H9 (cell line): ENCODE results near the gene RPL11. TPM values are rescaled to one million over a fixed set of nuclear protein-coding genes. Genes with fewer than 3 reads are reported as not detected.
"Not testable (repeated sequence)": the region's sequence is repeated elsewhere in the genome, so short reads cannot be mapped to it uniquely, and the experiment has no call there.

Experiments
- DNase-seq: peaks from one replicate; pipeline ENCODE4 v3.0.0-alpha.2; 2017
- H2AFZ ChIP-seq: one replicate; pipeline ENCODE4 v1.6.1; 2013; ENCODE audit warnings: mild to moderate bottlenecking, low read length, control low read depth, moderate library complexity
- H2AK5ac ChIP-seq: 2 replicates; pipeline ENCODE4 v1.6.1; 2013; ENCODE audit warnings: low read length, control low read depth, mixed read lengths; ENCODE audit not compliant: insufficient read length
- H2BK120ac ChIP-seq: one replicate; pipeline ENCODE4 v1.6.1; 2013; ENCODE audit warnings: low read depth, mild to moderate bottlenecking, low read length, control low read depth, inconsistent platforms; ENCODE audit not compliant: poor library complexity, severe bottlenecking
- H2BK12ac ChIP-seq: 2 replicates; pipeline ENCODE4 v1.6.1; 2013; ENCODE audit warnings: low read length, control low read depth, mixed read lengths, low read depth; ENCODE audit not compliant: insufficient read length
- H2BK15ac ChIP-seq: 2 replicates; pipeline ENCODE4 v1.6.1; 2013; ENCODE audit warnings: low read depth, low read length, control low read depth
- H2BK20ac ChIP-seq: one replicate; pipeline ENCODE4 v1.6.1; 2013; ENCODE audit warnings: low read depth, mild to moderate bottlenecking, low read length, control low read depth, inconsistent platforms; ENCODE audit not compliant: poor library complexity, severe bottlenecking
- H2BK5ac ChIP-seq: 2 replicates; pipeline ENCODE4 v1.6.1; 2013; ENCODE audit warnings: low read length, control low read depth, mixed read lengths; ENCODE audit not compliant: insufficient read length
- H3K14ac ChIP-seq: 2 replicates; pipeline ENCODE4 v1.6.1; 2013; ENCODE audit warnings: low read length, control low read depth; ENCODE audit not compliant: insufficient read depth
- H3K18ac ChIP-seq: 2 replicates; pipeline ENCODE4 v1.6.1; 2013; ENCODE audit warnings: low read depth, mild to moderate bottlenecking, mixed read lengths, low read length, control low read depth; ENCODE audit not compliant: insufficient read length
- H3K23ac ChIP-seq: 2 replicates; pipeline ENCODE4 v1.6.1; 2013; ENCODE audit warnings: low read length, control low read depth, mixed read lengths, low read depth; ENCODE audit not compliant: insufficient read length
- H3K23me2 ChIP-seq: 2 replicates; pipeline ENCODE4 v1.6.1; 2013; ENCODE audit warnings: low read depth, mild to moderate bottlenecking, mixed read lengths, low read length, control low read depth; ENCODE audit not compliant: insufficient read length, poor library complexity, severe bottlenecking
- H3K27ac ChIP-seq: 2 replicates; pipeline ENCODE4 v1.5.1; 2013; ENCODE audit warnings: low read length, control low read depth, mixed read lengths, low read depth; ENCODE audit not compliant: insufficient read length
- H3K27me3 ChIP-seq: 2 replicates; pipeline ENCODE4 v1.6.1; 2013; ENCODE audit warnings: low read length, control low read depth, inconsistent platforms; ENCODE audit not compliant: insufficient read depth
- H3K4ac ChIP-seq: 2 replicates; pipeline ENCODE4 v1.6.1; 2013; ENCODE audit warnings: low read depth, mild to moderate bottlenecking, control low read depth, inconsistent platforms, low read length, moderate library complexity
- H3K4me1 ChIP-seq: 2 replicates; pipeline ENCODE4 v1.6.1; 2013; ENCODE audit warnings: low read length, control low read depth, inconsistent platforms; ENCODE audit not compliant: insufficient read depth
- H3K4me2 ChIP-seq: 2 replicates; pipeline ENCODE4 v1.6.1; 2013; ENCODE audit warnings: low read length, control low read depth, mixed read lengths; ENCODE audit not compliant: insufficient read length, insufficient read depth
- H3K56ac ChIP-seq: 2 replicates; pipeline ENCODE4 v1.6.1; 2013; ENCODE audit warnings: low read depth, mild to moderate bottlenecking, mixed read lengths, low read length, control low read depth; ENCODE audit not compliant: insufficient read length
- H3K79me1 ChIP-seq: 2 replicates; pipeline ENCODE4 v1.6.1; 2013; ENCODE audit warnings: low read depth, mild to moderate bottlenecking, moderate library complexity, low read length, control low read depth, inconsistent platforms; ENCODE audit not compliant: insufficient read depth, poor library complexity, severe bottlenecking
- H3K79me2 ChIP-seq: 2 replicates; pipeline ENCODE4 v1.6.1; 2013; ENCODE audit warnings: low read length, control low read depth, inconsistent platforms; ENCODE audit not compliant: insufficient read depth
- H3K9ac ChIP-seq: 2 replicates; pipeline ENCODE4 v1.6.1; 2013; ENCODE audit warnings: low read length, control low read depth, mixed read lengths; ENCODE audit not compliant: insufficient read length; ENCODE audit errors: extremely low read depth
- H3K9me3 ChIP-seq: one replicate; pipeline ENCODE4 v1.6.1; 2013; ENCODE audit warnings: low read depth, low read length, inconsistent platforms; ENCODE audit not compliant: control insufficient read depth
- H3T11ph ChIP-seq: one replicate; pipeline ENCODE4 v1.6.1; 2013; ENCODE audit warnings: mild to moderate bottlenecking, low read length, control low read depth, inconsistent platforms
- H4K20me1 ChIP-seq: one replicate; pipeline ENCODE4 v1.6.1; 2013; ENCODE audit not compliant: control insufficient read depth, insufficient read length, insufficient read depth
- H4K5ac ChIP-seq: 2 replicates; pipeline ENCODE4 v1.6.1; 2013; ENCODE audit warnings: low read depth, mild to moderate bottlenecking, mixed read lengths, low read length, control low read depth; ENCODE audit not compliant: insufficient read length
- H4K8ac ChIP-seq: replicated peaks from 2 replicates; pipeline ENCODE4 v1.6.1; 2013; ENCODE audit warnings: low read length, control low read depth, mixed read lengths, low read depth; ENCODE audit not compliant: insufficient read length
- H4K91ac ChIP-seq: 2 replicates; pipeline ENCODE4 v1.6.1; 2013; ENCODE audit warnings: low read depth, mild to moderate bottlenecking, moderate library complexity, mixed read lengths, low read length, control low read depth; ENCODE audit not compliant: insufficient read length
- H3K27ac Mint-ChIP-seq, 3 experiments: 2 replicates in 2 of 3; 3 replicates in 1 of 3; pipeline ENCODE4 v1.8.0; 2020 to 2021; ENCODE audit warnings: mixed read lengths in 3 of 3, mild to moderate bottlenecking in 1 of 3, moderate library complexity in 1 of 3
- H3K27me3 Mint-ChIP-seq: 2 replicates; pipeline ENCODE4 v1.8.0; 2021; ENCODE audit warnings: low read depth, mild to moderate bottlenecking, moderate library complexity, mixed read lengths
- H3K36me3 Mint-ChIP-seq, 3 experiments: 2 replicates in 2 of 3; 3 replicates in 1 of 3; pipeline ENCODE4 v1.8.0; 2020 to 2021; ENCODE audit warnings: low read depth in 3 of 3, mixed read lengths in 3 of 3; ENCODE audit not compliant: insufficient read depth in 1 of 3
- H3K4me1 Mint-ChIP-seq, 2 experiments: 2 replicates each; pipeline ENCODE4 v1.8.0; 2020; ENCODE audit warnings: mixed read lengths in 2 of 2
- H3K4me3 Mint-ChIP-seq, 2 experiments: 2 replicates in 1 of 2; 3 replicates in 1 of 2; pipeline ENCODE4 v1.8.0; 2020 to 2021; ENCODE audit warnings: mild to moderate bottlenecking in 2 of 2, mixed read lengths in 2 of 2, moderate library complexity in 1 of 2
- H3K9me3 Mint-ChIP-seq, 2 experiments: 2 replicates in 1 of 2; 3 replicates in 1 of 2; pipeline ENCODE4 v1.8.0; 2020; ENCODE audit warnings: mild to moderate bottlenecking in 2 of 2, mixed read lengths in 2 of 2, moderate library complexity in 1 of 2
- WGBS: extraction: QIAGEN DNeasy Blood & Tissue Kit; methylation state at CpG from one replicate; pipeline ENCODE4 v1.1.7; 2013; ENCODE audit warnings: missing lambda C conversion rate, low lambda C conversion rate, mixed read lengths; ENCODE audit not compliant: insufficient read length; ENCODE audit errors: extremely low coverage; 5-methylcytosine and 5-hydroxymethylcytosine counted together
- total RNA-seq: library from RNA; stranded (reverse); gene quantifications from 2 replicates; pipeline ENCODE4 v1.2.1, GENCODE V29; 2021

The RPL11 gene
- total RNA-seq, 1 experiment from 2014 or later, result 1,618 TPM

- not testable (repeated sequence) for DNase-seq, H2AK5ac ChIP-seq, H3K9me3 ChIP-seq, H4K5ac ChIP-seq, H3K18ac ChIP-seq, H2BK120ac ChIP-seq, H3K79me2 ChIP-seq, H3K9ac ChIP-seq, H3T11ph ChIP-seq, H3K23me2 ChIP-seq, H3K14ac ChIP-seq, H3K27me3 ChIP-seq, H3K4me3 Mint-ChIP-seq, H3K4me1 Mint-ChIP-seq, H3K36me3 Mint-ChIP-seq, H2BK20ac ChIP-seq, H3K27ac ChIP-seq, H4K8ac ChIP-seq, H2BK15ac ChIP-seq, H3K4me2 ChIP-seq, H3K23ac ChIP-seq, H3K4me1 ChIP-seq, H4K91ac ChIP-seq, H3K27ac Mint-ChIP-seq, H4K20me1 ChIP-seq, H3K4ac ChIP-seq, H3K56ac ChIP-seq, H3K79me1 ChIP-seq, H2BK5ac ChIP-seq, H2AFZ ChIP-seq, H2BK12ac ChIP-seq
- no CpG with 5 or more reads among the region's 3 CpGs for WGBS
- Mint-ChIP-seq H3K9me3 (peaks cover 10 to 16% of the 10 kb centered on the region in 2 experiments), H3K27me3 (peaks cover 18% of the 10 kb centered on the region)
Measured at GRCh38 chr1:23687680-23688079, 3.9 kb upstream of the RPL11 start.

GRCh38 chr1:23688281-23688680 lies 3.3 kb upstream of the RPL11 start:
- H3K4ac ChIP-seq, H2BK20ac ChIP-seq, H3K4me1 ChIP-seq, H3K4me1 Mint-ChIP-seq, H4K8ac ChIP-seq, H3K14ac ChIP-seq, H3K27ac ChIP-seq, H2AK5ac ChIP-seq, H4K91ac ChIP-seq, H2BK120ac ChIP-seq, H3K9ac ChIP-seq, H3K56ac ChIP-seq, H3K23me2 ChIP-seq, H3T11ph ChIP-seq, H3K27me3 ChIP-seq, H3K4me3 Mint-ChIP-seq, H3K23ac ChIP-seq, DNase-seq, H2BK15ac ChIP-seq, H2AFZ ChIP-seq, H4K20me1 ChIP-seq, H3K27ac Mint-ChIP-seq, H2BK5ac ChIP-seq, H3K9me3 ChIP-seq, H3K4me2 ChIP-seq, H3K79me1 ChIP-seq, H3K18ac ChIP-seq, H4K5ac ChIP-seq, H2BK12ac ChIP-seq: not testable (repeated sequence)
- Mint-ChIP-seq H3K9me3 (peaks cover 10 to 16% of the 10 kb centered on the region in 2 experiments), H3K36me3 (peaks cover 13% of the 10 kb centered on the region in 3 experiments), H3K27me3 (peaks cover 12% of the 10 kb centered on the region)
- WGBS, result no CpG with 5 or more reads among the region's 33 CpGs
- H3K79me2 ChIP-seq, result peaks cover 13% of the 10 kb centered on the region; the same call in 1 of the 2 replicates
